AG09309 (cell line): ENCODE measurements around the gene UBXN6.

Experiments
- DNase-seq: peaks from one replicate; pipeline ENCODE4 v3.0.0-alpha.2; 2010; ENCODE audit warnings: low read depth
- H3K4me3 ChIP-seq: 2 replicates; pipeline ENCODE4 v1.5.1; 2011; ENCODE audit warnings: mild to moderate bottlenecking, low read depth, low read length, moderate library complexity; ENCODE audit not compliant: control insufficient read depth
- TF ChIP-seq, protein P1 (sequence below): IDR thresholded peaks from 2 replicates; pipeline ENCODE4 v1.5.1; 2011; ENCODE audit warnings: mild to moderate bottlenecking, low read depth, low read length, inconsistent platforms; ENCODE audit not compliant: insufficient read depth, control insufficient read depth; ENCODE audit errors: missing control alignments

Gene UBXN6

DNA sequence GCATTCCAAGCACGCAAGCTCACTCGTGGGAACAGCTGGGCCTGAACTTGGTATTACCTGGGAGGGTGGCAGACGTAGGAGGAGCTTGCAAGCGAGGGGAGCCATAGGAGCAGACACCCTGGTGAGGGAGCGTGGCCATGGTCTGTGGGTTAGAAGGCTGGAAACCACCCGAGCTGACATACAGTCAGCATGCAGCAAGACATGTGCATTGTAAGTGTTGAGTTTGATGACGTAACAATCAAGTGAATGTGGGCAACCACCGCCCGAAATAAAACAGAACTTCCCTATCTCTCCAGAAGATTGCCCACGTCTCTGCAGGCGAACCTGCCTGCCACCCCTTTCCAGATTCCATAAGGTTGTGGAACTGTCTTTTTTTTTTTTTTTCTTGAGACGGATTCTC is 26.8 kb downstream of the UBXN6 start:
- TF ChIP-seq, protein P1, sequence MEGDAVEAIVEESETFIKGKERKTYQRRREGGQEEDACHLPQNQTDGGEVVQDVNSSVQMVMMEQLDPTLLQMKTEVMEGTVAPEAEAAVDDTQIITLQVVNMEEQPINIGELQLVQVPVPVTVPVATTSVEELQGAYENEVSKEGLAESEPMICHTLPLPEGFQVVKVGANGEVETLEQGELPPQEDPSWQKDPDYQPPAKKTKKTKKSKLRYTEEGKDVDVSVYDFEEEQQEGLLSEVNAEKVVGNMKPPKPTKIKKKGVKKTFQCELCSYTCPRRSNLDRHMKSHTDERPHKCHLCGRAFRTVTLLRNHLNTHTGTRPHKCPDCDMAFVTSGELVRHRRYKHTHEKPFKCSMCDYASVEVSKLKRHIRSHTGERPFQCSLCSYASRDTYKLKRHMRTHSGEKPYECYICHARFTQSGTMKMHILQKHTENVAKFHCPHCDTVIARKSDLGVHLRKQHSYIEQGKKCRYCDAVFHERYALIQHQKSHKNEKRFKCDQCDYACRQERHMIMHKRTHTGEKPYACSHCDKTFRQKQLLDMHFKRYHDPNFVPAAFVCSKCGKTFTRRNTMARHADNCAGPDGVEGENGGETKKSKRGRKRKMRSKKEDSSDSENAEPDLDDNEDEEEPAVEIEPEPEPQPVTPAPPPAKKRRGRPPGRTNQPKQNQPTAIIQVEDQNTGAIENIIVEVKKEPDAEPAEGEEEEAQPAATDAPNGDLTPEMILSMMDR: no peak
- no peak overlapping the region for H3K4me3 ChIP-seq
- no peak for DNase-seq

DNA sequence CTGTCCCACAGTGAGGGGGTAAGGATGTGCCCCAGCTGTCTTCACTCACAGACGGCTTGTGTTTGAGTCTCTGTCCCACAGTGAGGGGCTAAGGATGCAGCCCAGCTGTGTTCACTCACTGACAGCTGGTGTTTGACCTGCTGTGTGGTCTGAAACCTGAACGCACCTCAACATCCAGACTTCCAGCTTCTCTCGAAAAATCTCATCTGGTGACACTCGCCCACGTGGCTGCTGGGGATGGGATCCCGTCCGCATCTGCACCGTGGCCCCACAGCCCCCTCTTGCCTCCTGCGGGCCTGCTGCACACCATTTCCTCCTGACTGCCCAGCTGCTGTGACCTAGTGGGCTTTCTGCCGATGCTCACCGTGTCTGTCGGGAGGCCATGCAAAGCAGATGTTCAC is 27.8 kb downstream of the UBXN6 start:
- no peak overlapping the region for H3K4me3 ChIP-seq
- DNase-seq: no peak
- TF ChIP-seq, protein P1: no peak

DNA sequence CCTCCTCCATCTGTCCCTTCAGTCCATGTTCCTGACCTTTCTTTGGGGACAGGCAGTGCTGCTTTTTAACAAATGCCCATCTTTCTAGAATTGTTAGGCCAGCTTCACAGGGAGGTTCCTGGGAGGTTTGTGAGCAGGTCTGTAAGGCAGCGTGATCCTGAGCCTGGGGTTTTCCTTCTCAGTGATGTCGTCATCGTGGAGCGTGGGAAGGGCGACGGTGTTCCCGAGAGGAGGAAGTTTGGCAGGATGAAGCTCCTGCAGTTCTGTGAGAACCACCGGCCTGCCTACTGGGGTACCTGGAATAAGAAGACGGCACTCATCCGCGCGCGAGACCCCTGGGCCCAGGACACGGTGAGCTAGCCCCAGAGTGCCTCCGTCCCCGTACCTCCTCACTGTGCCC is 28.3 kb downstream of the UBXN6 start:
- no peak for DNase-seq
- TF ChIP-seq, protein P1: no peak
- no peak overlapping the region for H3K4me3 ChIP-seq

DNA sequence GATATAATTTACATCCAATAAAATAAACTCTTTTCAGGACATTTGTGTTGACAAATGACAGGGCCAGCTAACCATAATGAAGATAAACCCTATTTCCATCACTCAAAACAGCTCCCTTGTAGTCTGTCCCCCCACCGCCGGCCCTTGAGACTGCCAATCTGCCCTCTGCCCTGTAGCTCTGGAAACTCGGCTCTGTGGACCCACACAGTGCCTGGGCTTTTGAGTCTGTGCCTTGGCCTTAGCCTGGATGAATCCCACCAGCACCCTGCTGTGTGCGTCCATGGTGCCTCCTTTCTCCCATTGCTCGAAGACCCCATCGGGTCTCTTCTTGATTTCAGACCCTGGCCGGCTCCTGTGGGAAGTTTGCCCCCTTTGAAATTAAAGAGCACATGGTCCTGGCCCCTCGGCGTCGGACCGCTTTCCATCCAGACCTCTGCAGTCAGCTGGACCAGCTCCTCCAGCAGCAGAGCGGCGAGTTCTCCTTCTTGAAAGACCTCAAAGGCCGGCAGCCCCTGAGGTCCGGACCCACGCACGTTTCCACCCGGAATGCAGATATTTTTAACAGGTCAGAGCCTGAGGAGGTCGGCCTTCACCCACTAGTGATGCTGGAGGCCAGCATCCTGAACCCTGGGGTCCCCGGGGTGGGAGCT is 29.1 kb downstream of the UBXN6 start:
- DNase-seq: no peak
- no peak overlapping the region for H3K4me3 ChIP-seq
- TF ChIP-seq, protein P1: no peak

DNA sequence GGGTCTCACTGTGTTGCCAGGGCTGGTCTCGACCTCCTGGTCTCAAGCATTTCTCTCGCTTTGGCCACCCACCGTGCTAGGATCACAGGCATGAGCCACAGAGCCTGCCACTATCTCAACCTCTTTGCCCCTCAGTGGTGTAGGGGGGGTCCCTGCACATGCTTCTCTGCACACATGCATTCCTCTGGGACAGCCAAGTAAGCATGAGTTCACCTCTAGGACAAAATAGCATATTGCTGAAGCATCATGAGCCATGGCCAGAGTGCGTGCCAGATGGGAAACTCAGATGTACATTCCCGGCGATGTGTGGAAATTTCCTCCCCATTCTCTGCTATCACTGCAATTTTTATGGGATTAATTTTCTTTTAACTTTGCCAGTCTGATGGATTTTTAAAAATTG is 32.1 kb downstream of the UBXN6 start:
- TF ChIP-seq, protein P1: no peak
- no peak overlapping the region for H3K4me3 ChIP-seq
- peak; percentile 25 for DNase-seq

DNA sequence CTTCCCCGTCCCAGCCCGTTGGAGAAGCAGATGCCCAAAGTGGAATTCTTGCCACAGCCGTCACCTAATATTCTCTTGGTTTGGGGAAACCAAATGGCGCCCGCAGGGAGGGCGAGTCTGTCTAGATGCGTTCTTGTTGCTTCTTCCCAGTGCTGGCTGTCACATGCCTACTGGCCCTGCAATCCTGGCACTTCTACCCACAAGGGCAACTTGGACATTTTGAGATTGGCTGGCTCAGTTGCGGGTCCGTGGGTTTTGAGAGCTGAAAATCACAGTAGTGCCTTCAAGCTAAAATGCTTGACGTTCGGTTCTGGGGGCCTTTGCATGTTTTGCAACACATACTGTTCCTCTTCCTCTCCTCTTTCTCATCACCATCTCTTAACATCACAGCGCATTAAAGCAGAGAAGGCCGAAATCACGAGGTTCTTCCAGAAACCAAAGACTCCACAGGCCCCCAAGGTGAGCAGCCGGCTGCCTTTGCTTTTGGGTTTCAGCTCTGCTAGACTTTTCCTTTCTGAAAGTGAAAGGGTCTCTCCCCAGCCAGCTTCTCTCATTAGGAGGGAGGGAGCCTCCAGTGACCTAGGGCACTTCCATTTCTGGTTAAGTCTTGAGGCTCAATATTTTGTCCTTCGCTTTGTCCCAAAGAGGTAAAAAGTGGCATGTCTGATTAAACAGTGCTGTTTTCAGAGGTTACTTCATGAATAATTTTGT is 34.0 kb downstream of the UBXN6 start:
- H3K4me3 ChIP-seq: no peak overlapping the region
- no peak for DNase-seq
- TF ChIP-seq, protein P1: no peak

DNA sequence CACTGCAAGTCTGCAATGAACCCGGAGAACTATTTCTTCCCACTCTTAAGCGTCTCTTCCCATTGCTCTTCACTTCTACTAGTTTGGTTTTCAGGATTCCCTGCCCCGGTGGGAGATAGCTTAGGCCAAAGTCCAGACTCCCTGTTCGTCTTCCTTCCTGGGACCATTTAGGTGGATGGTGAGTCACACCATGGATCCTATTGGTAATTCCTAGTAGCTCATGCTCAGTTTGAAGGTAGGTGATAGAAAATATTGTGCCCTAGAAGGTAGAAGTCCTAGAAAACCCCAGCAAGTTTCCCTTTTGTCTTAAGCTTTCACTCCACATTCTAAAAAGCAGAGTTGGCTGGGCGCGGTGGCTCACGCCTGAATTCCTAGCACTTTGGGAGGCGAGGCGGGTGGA is 41.3 kb downstream of the UBXN6 start:
- no peak for DNase-seq

More for the DNA sequence above, 41.3 kb downstream of the UBXN6 start:
- H3K4me3 ChIP-seq: no peak overlapping the region
- TF ChIP-seq, protein P1: no peak
